ENCODE data around the gene GGA2.

DNA sequence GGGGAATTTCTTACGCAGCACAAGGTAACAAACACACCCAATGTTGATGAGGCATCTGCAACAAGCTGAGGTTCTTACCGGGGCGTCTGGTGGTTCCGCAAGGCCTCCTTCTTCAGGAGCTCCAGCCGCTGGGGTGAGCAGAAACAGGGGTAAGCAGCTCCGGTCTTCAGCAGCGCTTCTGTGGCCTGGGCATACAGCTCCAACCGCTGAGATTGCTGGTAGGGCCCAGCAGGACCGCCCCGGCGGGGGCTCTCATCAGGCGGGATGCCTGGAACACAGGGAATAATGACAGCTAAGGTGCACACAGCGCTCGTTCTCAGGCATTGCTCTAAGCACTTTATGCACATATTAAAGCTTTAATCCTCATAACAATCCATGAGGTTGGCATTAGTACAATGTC is 34.1 kb upstream of the GGA2 start:
- TF ChIP-seq, protein P1, sequence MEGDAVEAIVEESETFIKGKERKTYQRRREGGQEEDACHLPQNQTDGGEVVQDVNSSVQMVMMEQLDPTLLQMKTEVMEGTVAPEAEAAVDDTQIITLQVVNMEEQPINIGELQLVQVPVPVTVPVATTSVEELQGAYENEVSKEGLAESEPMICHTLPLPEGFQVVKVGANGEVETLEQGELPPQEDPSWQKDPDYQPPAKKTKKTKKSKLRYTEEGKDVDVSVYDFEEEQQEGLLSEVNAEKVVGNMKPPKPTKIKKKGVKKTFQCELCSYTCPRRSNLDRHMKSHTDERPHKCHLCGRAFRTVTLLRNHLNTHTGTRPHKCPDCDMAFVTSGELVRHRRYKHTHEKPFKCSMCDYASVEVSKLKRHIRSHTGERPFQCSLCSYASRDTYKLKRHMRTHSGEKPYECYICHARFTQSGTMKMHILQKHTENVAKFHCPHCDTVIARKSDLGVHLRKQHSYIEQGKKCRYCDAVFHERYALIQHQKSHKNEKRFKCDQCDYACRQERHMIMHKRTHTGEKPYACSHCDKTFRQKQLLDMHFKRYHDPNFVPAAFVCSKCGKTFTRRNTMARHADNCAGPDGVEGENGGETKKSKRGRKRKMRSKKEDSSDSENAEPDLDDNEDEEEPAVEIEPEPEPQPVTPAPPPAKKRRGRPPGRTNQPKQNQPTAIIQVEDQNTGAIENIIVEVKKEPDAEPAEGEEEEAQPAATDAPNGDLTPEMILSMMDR (IDR thresholded peaks at IDR 0.05), result no peak
- TF ChIP-seq POLR2A (IDR thresholded peaks at IDR 0.05), result no peak

Data from right lobe of liver (tissue), 4 donors.